WTC11 (cell line): Measurements from ENCODE around the gene HSPA1B.

Experiments
- AR ChIP-seq: fragments of 250-450 bp; sonication (Bioruptor Pico); IDR thresholded peaks from 2 replicates; pipeline ENCODE4 v1.9.0; 2021; ENCODE audit warnings: mild to moderate bottlenecking
- ATF2 ChIP-seq: sonication (generic); formaldehyde crosslinking; IDR thresholded peaks from 2 replicates; pipeline ENCODE4 v1.8.1; 2022; ENCODE audit warnings: low read depth, missing genetic modification reagents, borderline replicate concordance
- ATF3 ChIP-seq: sonication (generic); formaldehyde crosslinking; conservative IDR thresholded peaks from 2 replicates; pipeline ENCODE4 v1.8.1; 2022; ENCODE audit warnings: mild to moderate bottlenecking, missing genetic modification reagents
- CTCF ChIP-seq: fragments of 200-600 bp; IDR thresholded peaks from 2 replicates; pipeline ENCODE4 v1.8.0; 2022; ENCODE audit warnings: antibody characterized with exemption
- JUN ChIP-seq: sonication (generic); formaldehyde crosslinking; IDR thresholded peaks from 2 replicates; pipeline ENCODE4 v1.8.0; 2023; ENCODE audit warnings: mild to moderate bottlenecking, missing genetic modification reagents
- NFYB ChIP-seq: sonication (generic); formaldehyde crosslinking; conservative IDR thresholded peaks from 2 replicates; pipeline ENCODE4 v1.8.0; 2022; ENCODE audit warnings: low read depth, missing genetic modification reagents
- NR1H2 ChIP-seq: sonication (generic); formaldehyde crosslinking; IDR thresholded peaks from 2 replicates; pipeline ENCODE4 v1.9.0; 2021; ENCODE audit warnings: mild to moderate bottlenecking, moderate library complexity, missing genetic modification reagents
- NR2C2 ChIP-seq: sonication (generic); formaldehyde crosslinking; IDR thresholded peaks from 2 replicates; pipeline ENCODE4 v1.8.0; 2022; ENCODE audit warnings: mild to moderate bottlenecking, missing genetic modification reagents
- STAT6 ChIP-seq: sonication (generic); formaldehyde crosslinking; conservative IDR thresholded peaks from 2 replicates; pipeline ENCODE4 v1.8.1; 2023; ENCODE audit warnings: mild to moderate bottlenecking, low read depth, missing genetic modification reagents, moderate library complexity
- TEAD4 ChIP-seq: sonication (generic); formaldehyde crosslinking; IDR thresholded peaks from 2 replicates; pipeline ENCODE4 v1.8.0; 2022; ENCODE audit warnings: mild to moderate bottlenecking, missing genetic modification reagents
- USF2 ChIP-seq: sonication (generic); formaldehyde crosslinking; IDR thresholded peaks from 2 replicates; pipeline ENCODE4 v1.8.1; 2023; ENCODE audit warnings: mild to moderate bottlenecking, missing genetic modification reagents, moderate library complexity
- ZBTB21 ChIP-seq: sonication (generic); formaldehyde crosslinking; IDR thresholded peaks from 2 replicates; pipeline ENCODE4 v1.8.1; 2023; ENCODE audit warnings: mild to moderate bottlenecking, missing genetic modification reagents, borderline replicate concordance
- ZNF512 ChIP-seq: sonication (generic); formaldehyde crosslinking; IDR thresholded peaks from 2 replicates; pipeline ENCODE4 v1.8.1; 2022; ENCODE audit warnings: missing genetic modification reagents, borderline replicate concordance

- no peak for TF ChIP-seq NR1H2 (CRISPR knock-in tag)
- TF ChIP-seq NFYB (CRISPR knock-in tag): no peak
- no peak for TF ChIP-seq NR2C2 (CRISPR knock-in tag)
- no peak for TF ChIP-seq CTCF
- no peak for TF ChIP-seq USF2
- no peak for TF ChIP-seq TEAD4 (CRISPR knock-in tag)
- no peak for TF ChIP-seq ATF2 (CRISPR knock-in tag)
- no peak for TF ChIP-seq JUN
- TF ChIP-seq ATF3 (CRISPR knock-in tag): no peak
- no peak for TF ChIP-seq AR (CRISPR knock-in tag)
- no peak for TF ChIP-seq ZNF512 (CRISPR knock-in tag)
- TF ChIP-seq STAT6 (CRISPR knock-in tag): no peak
- no peak for TF ChIP-seq ZBTB21 (CRISPR knock-in tag)
These were observed 11.4 kb downstream of the HSPA1B start for GRCh38 chr6:31838968-31839367.
